H1 (cell line): ENCODE data around the gene CMC4. TPM values are rescaled to one million over a fixed set of nuclear protein-coding genes. Genes with fewer than 3 reads are reported as not detected.

Source experiments
- ASH2L ChIP-seq: fragments of 200-600, 300-600 bp; sonication (generic); IDR thresholded peaks from one replicate; pipeline ENCODE4 v1.7.1; 2017; ENCODE audit warnings: low read length
- CBX8 ChIP-seq: fragments of 300-800, 300-1000 bp; sonication (generic); IDR thresholded peaks from 2 replicates; pipeline ENCODE4 v1.7.1; 2016; ENCODE audit warnings: low read depth, low read length, borderline replicate concordance
- CEBPB ChIP-seq: IDR thresholded peaks from 2 replicates; pipeline ENCODE4 v1.6.1; 2012; ENCODE audit warnings: low read depth, low read length
- CTCF ChIP-seq, 3 experiments: IDR thresholded peaks; 1 replicate in 2 of 3; 2 replicates in 1 of 3; pipeline versions ENCODE4 v1.5.1 to v1.6.1; 2011; ENCODE audit warnings: low read length in 3 of 3, mild to moderate bottlenecking in 3 of 3, inconsistent platforms in 2 of 3, low read depth in 1 of 3, moderate library complexity in 1 of 3; ENCODE audit not compliant: insufficient read depth in 1 of 3; ENCODE audit errors: control extremely low read depth in 1 of 3
- EP300 ChIP-seq, 2 experiments: IDR thresholded peaks; 1 replicate in 1 of 2; 2 replicates in 1 of 2; pipeline ENCODE4 v1.6.1; 2011 to 2012; ENCODE audit warnings: low read depth in 2 of 2, low read length in 2 of 2, mild to moderate bottlenecking in 2 of 2, borderline replicate concordance in 1 of 2, inconsistent platforms in 1 of 2, moderate library complexity in 1 of 2
- GABPA ChIP-seq: IDR thresholded peaks from 2 replicates; pipeline ENCODE4 v1.6.1; 2011; ENCODE audit warnings: mild to moderate bottlenecking, low read length, moderate library complexity, borderline replicate concordance; ENCODE audit not compliant: insufficient read depth
- HDAC2 ChIP-seq, 2 experiments: fragments of 300-600 bp in 1 of 2; sonication (generic) in 1 of 2; IDR thresholded peaks; 2 replicates each; pipeline ENCODE4 v1.6.1; 2011 to 2012; ENCODE audit warnings: low read depth in 2 of 2, low read length in 2 of 2, mild to moderate bottlenecking in 2 of 2, moderate library complexity in 2 of 2, borderline replicate concordance in 1 of 2, inconsistent platforms in 1 of 2
- HDAC6 ChIP-seq: IDR thresholded peaks from one replicate; pipeline ENCODE4 v1.7.1; 2012; ENCODE audit warnings: low read depth, mild to moderate bottlenecking, inconsistent platforms, low read length, moderate library complexity
- JUND ChIP-seq: IDR thresholded peaks from 2 replicates; pipeline ENCODE4 v1.6.1; 2011; ENCODE audit warnings: mild to moderate bottlenecking, improper control_type of control experiment, low read length
- KDM1A ChIP-seq: fragments of 200-600, 300-600 bp; sonication (generic); IDR thresholded peaks from 2 replicates; pipeline ENCODE4 v1.7.1; 2016; ENCODE audit warnings: mild to moderate bottlenecking, low read length, borderline replicate concordance
- KDM4A ChIP-seq: IDR thresholded peaks from one replicate; pipeline ENCODE4 v1.7.1; 2012; ENCODE audit warnings: low read depth, mild to moderate bottlenecking, moderate library complexity, low read length, inconsistent platforms; ENCODE audit not compliant: severe bottlenecking
- MAFK ChIP-seq: IDR thresholded peaks from 2 replicates; pipeline ENCODE4 v1.6.1; 2012; ENCODE audit warnings: low read depth, mild to moderate bottlenecking, improper control_type of control experiment, low read length
- POLR2A ChIP-seq, 2 experiments: IDR thresholded peaks; 1 replicate in 1 of 2; 2 replicates in 1 of 2; pipeline ENCODE4 v1.6.1; 2011; ENCODE audit warnings: low read depth in 2 of 2, low read length in 2 of 2, mild to moderate bottlenecking in 2 of 2; ENCODE audit errors: control extremely low read depth in 1 of 2
- POU5F1 ChIP-seq: IDR thresholded peaks from 2 replicates; pipeline ENCODE4 v1.6.1; 2011; ENCODE audit warnings: low read depth, mild to moderate bottlenecking, low read length, moderate library complexity
- SAP30 ChIP-seq: fragments of 300-600 bp; sonication (generic); IDR thresholded peaks from 2 replicates; pipeline ENCODE4 v1.7.1; 2012; ENCODE audit warnings: low read length, moderate library complexity, mild to moderate bottlenecking, inconsistent platforms; ENCODE audit not compliant: insufficient read depth, insufficient replicate concordance
- SIN3A ChIP-seq, 2 experiments: IDR thresholded peaks in 1 of 2; conservative IDR thresholded peaks in 1 of 2; 2 replicates each; pipeline ENCODE4 v1.6.1; 2011 to 2012; ENCODE audit warnings: low read length in 2 of 2, improper control_type of control experiment in 1 of 2, low read depth in 1 of 2, mild to moderate bottlenecking in 1 of 2
- SIRT6 ChIP-seq: IDR thresholded peaks from one replicate; pipeline ENCODE4 v1.7.1; 2012; ENCODE audit warnings: low read length, inconsistent platforms
- SP2 ChIP-seq: IDR thresholded peaks from 2 replicates; pipeline ENCODE4 v1.6.1; 2012; ENCODE audit warnings: mild to moderate bottlenecking, low read length, inconsistent platforms
- ZNF274 ChIP-seq: IDR thresholded peaks from 2 replicates; pipeline ENCODE4 v1.7.0; 2012; ENCODE audit warnings: low read length, borderline replicate concordance; ENCODE audit errors: extremely low read depth
- polyA plus RNA-seq, 7 experiments: library from polyadenylated mRNA; depleted of rRNA in 3 of 7; stranded (reverse) in 5 of 7; unstranded in 2 of 7; fragments of >200 nt in 5 of 7; fragments of 200-250 nt in 2 of 7; gene quantifications; 1 replicate in 5 of 7; 2 replicates in 1 of 7; 4 replicates in 1 of 7; pipeline versions ENCODE4 v1.2.1 to v1.2.3, GENCODE V29; 2011 to 2013; ENCODE audit warnings: missing spikeins in 2 of 7, mixed read lengths in 2 of 7
- total RNA-seq: library from RNA; stranded (reverse); fragmentation: NEBNext Ultra II Directional; extraction: Animal tissue kit (Norgen Biotek cat#: 25700); gene quantifications from 2 replicates; pipeline ENCODE4 v1.2.1, GENCODE V29; 2021

CMC4 gene
- total and polyA plus RNA-seq, 2 of the 8 experiments (the other 6 are each of a cell fraction or from before 2014, with no cell fraction given), result 6.0 to 8.8 TPM

GRCh38 chrX:155026727-155027508 lies 44.0 kb downstream of the CMC4 start, which contains the start of gene FUNDC2 (continued):
- TF ChIP-seq ASH2L (peak; percentile 81), GABPA (no peak), SP2 (no peak), POU5F1 (no peak), KDM4A (peak; percentile 53), POLR2A (IDR thresholded peaks at IDR 0.05; ENCODE audit: control extremely low read depth in 1 of 2, low read depth in 2 of 2, low read length in 2 of 2) (peak; percentile 42 to 60), CBX8 (no peak), SIRT6 (no peak), SAP30 (no peak), SIN3A (conservative IDR thresholded peaks at IDR 0.05 in 1 of 2, IDR thresholded peaks at IDR 0.05 in 1 of 2; ENCODE audit: low read depth in 1 of 2, low read length in 2 of 2) (0 out of 4 replicates have a peak, but pooled peaks of 1 of the 2 experiments have one; percentile 30), ZNF274 (no peak), KDM1A (no peak), HDAC6 (no peak), MAFK (no peak), EP300 (IDR thresholded peaks at IDR 0.05; ENCODE audit: borderline replicate concordance in 1 of 2, low read depth in 2 of 2, low read length in 2 of 2) (no peak), CEBPB (no peak), HDAC2 (IDR thresholded peaks at IDR 0.05; ENCODE audit: borderline replicate concordance in 1 of 2, low read depth in 2 of 2, low read length in 2 of 2) (no peak), CTCF (IDR thresholded peaks at IDR 0.05; ENCODE audit: control extremely low read depth in 1 of 3, insufficient read depth in 1 of 3, low read depth in 1 of 3, low read length in 3 of 3) (no peak), JUND (no peak)
